ENCODE results near the gene NUDC.

The NUDC gene

DNA sequence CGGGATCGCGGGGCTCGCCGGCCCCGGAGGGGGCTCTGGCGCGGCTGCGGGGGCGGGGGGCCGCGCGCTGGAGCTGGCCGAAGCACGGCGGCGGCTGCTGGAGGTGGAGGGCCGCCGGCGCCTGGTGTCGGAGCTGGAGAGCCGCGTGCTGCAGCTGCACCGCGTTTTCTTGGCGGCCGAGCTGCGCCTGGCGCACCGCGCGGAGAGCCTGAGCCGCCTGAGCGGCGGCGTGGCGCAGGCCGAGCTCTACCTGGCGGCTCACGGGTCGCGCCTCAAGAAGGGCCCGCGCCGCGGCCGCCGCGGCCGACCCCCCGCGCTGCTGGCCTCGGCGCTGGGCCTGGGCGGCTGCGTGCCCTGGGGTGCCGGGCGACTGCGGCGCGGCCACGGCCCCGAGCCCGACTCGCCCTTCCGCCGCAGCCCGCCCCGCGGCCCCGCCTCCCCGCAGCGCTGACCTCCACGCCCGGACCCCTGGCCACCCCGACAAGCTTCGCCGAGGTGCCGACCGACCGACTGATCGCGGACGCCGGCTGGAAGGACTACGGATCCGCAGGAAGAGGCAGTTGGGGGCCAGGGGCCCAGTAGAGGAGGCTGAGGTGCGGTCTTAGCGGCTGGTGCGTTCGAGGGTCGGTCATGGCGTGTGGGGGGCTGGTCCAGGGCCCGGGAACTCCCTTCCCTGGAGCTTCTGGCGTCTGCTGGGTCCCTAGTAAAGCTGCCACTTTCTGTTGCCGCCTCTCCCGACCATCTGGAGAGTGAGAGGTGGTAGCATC is 72.7 kb downstream of the NUDC start:
- DNase-seq, result peak; percentile 10

DNA sequence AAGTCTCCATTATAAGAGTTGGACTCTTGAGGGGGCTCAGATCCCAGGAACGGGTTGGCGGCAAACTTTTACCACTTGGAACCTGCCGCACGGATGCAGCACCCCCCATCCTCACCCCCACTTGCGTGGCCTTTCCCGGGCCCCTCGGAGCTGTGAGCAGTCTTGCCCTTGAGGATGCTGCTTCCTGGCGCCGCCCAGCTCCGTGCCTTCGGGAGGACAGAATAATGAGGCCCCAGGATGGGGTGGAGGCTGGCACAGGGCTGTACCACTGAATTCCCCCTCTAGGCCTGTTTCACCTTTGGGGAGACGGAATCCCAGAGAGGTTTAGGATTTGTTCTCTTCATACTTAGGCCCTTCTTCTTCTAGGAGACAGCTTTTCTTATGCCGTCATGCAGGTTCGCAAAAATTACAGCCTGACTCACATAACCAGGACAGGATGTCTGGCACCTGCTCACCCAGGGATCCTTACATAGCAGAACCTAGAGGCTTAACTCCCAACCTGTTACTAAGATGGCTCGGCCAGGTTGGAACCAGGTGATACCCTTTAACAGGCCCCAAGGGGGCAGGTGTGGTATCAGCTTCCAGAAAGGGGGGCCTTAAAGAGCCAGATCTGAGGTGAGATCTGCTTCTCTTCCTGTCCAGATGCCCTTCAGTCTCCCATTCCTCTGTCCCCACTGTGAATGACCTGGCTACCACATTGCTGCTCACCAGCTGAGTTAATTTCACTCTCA is 73.4 kb downstream of the NUDC start:
- no peak for DNase-seq

DNA sequence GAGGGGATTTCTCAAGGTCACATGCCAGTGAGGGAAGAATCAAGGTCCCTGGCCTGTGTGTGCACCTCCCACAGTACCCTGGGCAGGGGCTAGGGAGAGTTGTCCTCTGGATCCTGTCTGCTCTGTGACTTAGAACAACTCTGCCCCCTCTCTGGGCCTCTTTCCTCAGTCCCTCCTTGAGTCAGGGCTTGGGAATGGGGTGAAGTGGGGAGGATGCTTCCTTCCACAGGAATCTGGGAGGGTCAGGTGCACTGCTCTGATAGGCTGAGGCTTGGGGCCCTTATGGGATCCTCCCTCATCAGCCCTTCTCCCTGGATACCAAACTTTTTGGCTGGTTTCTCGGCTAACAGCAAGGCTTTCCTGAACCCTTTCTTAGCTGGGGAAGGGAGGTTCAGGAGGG is 74.5 kb downstream of the NUDC start:
- no peak for DNase-seq
